ENCODE data around the gene SPCS1. TPM values are rescaled to one million over a fixed set of nuclear protein-coding genes. Genes with fewer than 3 reads are reported as not detected.

The SPCS1 gene
- total RNA-seq, 1 experiment from 2014 or later, result 101 TPM

- no peak for TF ChIP-seq USF2 (CRISPR knock-in tag; IDR thresholded peaks at IDR 0.05)
- no peak for TF ChIP-seq AFF4 (CRISPR knock-in tag; IDR thresholded peaks at IDR 0.05; ENCODE audit: borderline replicate concordance)
- no peak for TF ChIP-seq E2F5 (CRISPR knock-in tag; IDR thresholded peaks at IDR 0.05)
- no peak for TF ChIP-seq ZNF232 (CRISPR knock-in tag; IDR thresholded peaks at IDR 0.05)
- no peak for TF ChIP-seq ZBTB21 (CRISPR knock-in tag; IDR thresholded peaks at IDR 0.05; ENCODE audit: borderline replicate concordance)
- TF ChIP-seq JAZF1 (CRISPR knock-in tag; IDR thresholded peaks at IDR 0.05), result no peak
- TF ChIP-seq ATF1 (CRISPR knock-in tag; IDR thresholded peaks at IDR 0.05), result no peak
- no peak for TF ChIP-seq ZNF121 (CRISPR knock-in tag; IDR thresholded peaks at IDR 0.05)
- no peak for TF ChIP-seq HMGXB4 (CRISPR knock-in tag; IDR thresholded peaks at IDR 0.05)
- no peak for TF ChIP-seq TCF7 (CRISPR knock-in tag; IDR thresholded peaks at IDR 0.05; ENCODE audit: low read depth)
- TF ChIP-seq SOX15 (CRISPR knock-in tag; IDR thresholded peaks at IDR 0.05), result no peak
- TF ChIP-seq ATF2 (CRISPR knock-in tag; IDR thresholded peaks at IDR 0.05; ENCODE audit: borderline replicate concordance, low read depth), result no peak
- no peak for TF ChIP-seq FOXK1 (CRISPR knock-in tag; IDR thresholded peaks at IDR 0.05)
- TF ChIP-seq MXD4 (CRISPR knock-in tag; IDR thresholded peaks at IDR 0.05; ENCODE audit: borderline replicate concordance), result no peak
- no peak for TF ChIP-seq CBFB (CRISPR knock-in tag; IDR thresholded peaks at IDR 0.05; ENCODE audit: low read depth)
Measured at GRCh38 chr3:52681596-52681995, 24.3 kb upstream of the SPCS1 start (continued).

- peak overlapping the region; percentile 16; the same call in 1 of the 2 replicates for H3K27ac Mint-ChIP-seq
- CTCF ChIA-PET, result interaction anchor here (1.0 kb wide), 1 partner anchor 117 kb away, joined by 3 read pairs; no protein-coding TSS in a partner anchor
- POLR2A ChIA-PET, result no interaction called here
- no peak overlapping the region for H3K4me3 Mint-ChIP-seq
- ATAC-seq (peak; percentile 18; the same call in 1 of the 2 replicates), DNase-seq (ENCODE audit: low spot score) (no peak)
- H3K27me3 Mint-ChIP-seq (ENCODE audit: low read depth), result no peaks in the 10 kb centered on the region; the same call in 1 of the 2 replicates
- no peaks in the 10 kb centered on the region for H3K9me3 Mint-ChIP-seq
- peaks cover 22% of the 10 kb centered on the region for H3K4me1 Mint-ChIP-seq
- H3K36me3 Mint-ChIP-seq, result peaks cover 30% of the 10 kb centered on the region
- TF ChIP-seq HMGA2 (CRISPR knock-in tag; IDR thresholded peaks at IDR 0.05), result no peak
- TF ChIP-seq ZNF512 (CRISPR knock-in tag; IDR thresholded peaks at IDR 0.05; ENCODE audit: borderline replicate concordance), result no peak
- no peak for TF ChIP-seq MXD4 (CRISPR knock-in tag; IDR thresholded peaks at IDR 0.05; ENCODE audit: borderline replicate concordance)
- TF ChIP-seq PREB (CRISPR knock-in tag; IDR thresholded peaks at IDR 0.05; ENCODE audit: borderline replicate concordance), result no peak
- no peak for TF ChIP-seq IRF2 (CRISPR knock-in tag; IDR thresholded peaks at IDR 0.05; ENCODE audit: borderline replicate concordance, low read depth)
- TF ChIP-seq ZBTB43 (CRISPR knock-in tag; IDR thresholded peaks at IDR 0.05), result no peak
- no peak for TF ChIP-seq ERG (CRISPR knock-in tag; IDR thresholded peaks at IDR 0.05)
- TF ChIP-seq TEAD1 (CRISPR knock-in tag; IDR thresholded peaks at IDR 0.05), result no peak
Measured at GRCh38 chr3:52682016-52682415, 23.9 kb upstream of the SPCS1 start.

Data from WTC11 (cell line).